Measurements from ENCODE around the gene ACP4.
"Not testable (repeated sequence)": the region's sequence is repeated elsewhere in the genome, so short reads cannot be mapped to it uniquely, and the experiment has no call there.

The ACP4 gene

GRCh38 chr19:50790396-50790795, at the start of gene ACP4:
Gene ACP4 (plus strand): TSS chr19:50790415. CDS start chr19:50790415, 0 bp downstream.
- DNase-seq, result no peak
- in situ Hi-C loops (cut with MboI; ENCODE audit: low pct_unique_long_range_greater_than_20kb, low sequenced_read_pairs), result loop anchor here (25.0 kb wide), 1 partner anchor 428 kb away; the partner anchor contains the start of gene NAPSA

GRCh38 chr19:50741179-50741933, 48.9 kb upstream of the ACP4 start:
- no peak for DNase-seq
- in situ Hi-C loops (cut with MboI; ENCODE audit: low pct_unique_long_range_greater_than_20kb, low sequenced_read_pairs), result no loop called here

- no peak for DNase-seq
- in situ Hi-C loops (cut with MboI; ENCODE audit: low pct_unique_long_range_greater_than_20kb, low sequenced_read_pairs), result no loop called here
Observed at GRCh38 chr19:50743537-50743936, 46.7 kb upstream of the ACP4 start.

GRCh38 chr19:50745221-50745620, 45.0 kb upstream of the ACP4 start:
- no peak for DNase-seq
- in situ Hi-C loops (cut with MboI; ENCODE audit: low pct_unique_long_range_greater_than_20kb, low sequenced_read_pairs), result no loop called here

- DNase-seq; in situ Hi-C loops (cut with MboI; ENCODE audit: low pct_unique_long_range_greater_than_20kb, low sequenced_read_pairs): not testable (repeated sequence)
Observed at GRCh38 chr19:50747141-50747540, 43.1 kb upstream of the ACP4 start.

- in situ Hi-C loops (cut with MboI; ENCODE audit: low pct_unique_long_range_greater_than_20kb, low sequenced_read_pairs), result no loop called here
- no peak for DNase-seq
Observed at GRCh38 chr19:50749490-50749889, 40.7 kb upstream of the ACP4 start.

- DNase-seq, result no peak
- in situ Hi-C loops (cut with MboI; ENCODE audit: low pct_unique_long_range_greater_than_20kb, low sequenced_read_pairs), result no loop called here
Observed at GRCh38 chr19:50750010-50750409, 40.2 kb upstream of the ACP4 start.

- in situ Hi-C loops (cut with MboI; ENCODE audit: low pct_unique_long_range_greater_than_20kb, low sequenced_read_pairs), result no loop called here
- DNase-seq, result no peak
Observed at GRCh38 chr19:50753879-50754278, 36.3 kb upstream of the ACP4 start.

GRCh38 chr19:50756244-50756643, 34.0 kb upstream of the ACP4 start:
- DNase-seq; in situ Hi-C loops (cut with MboI; ENCODE audit: low pct_unique_long_range_greater_than_20kb, low sequenced_read_pairs): not testable (repeated sequence)

- DNase-seq; in situ Hi-C loops (cut with MboI; ENCODE audit: low pct_unique_long_range_greater_than_20kb, low sequenced_read_pairs): not testable (repeated sequence)
Observed at GRCh38 chr19:50757624-50758023, 32.6 kb upstream of the ACP4 start.

GRCh38 chr19:50759076-50759475, 31.1 kb upstream of the ACP4 start:
- DNase-seq; in situ Hi-C loops (cut with MboI; ENCODE audit: low pct_unique_long_range_greater_than_20kb, low sequenced_read_pairs): not testable (repeated sequence)

GRCh38 chr19:50759886-50760285, 30.3 kb upstream of the ACP4 start:
- peak; percentile 29 for DNase-seq
- in situ Hi-C loops (cut with MboI; ENCODE audit: low pct_unique_long_range_greater_than_20kb, low sequenced_read_pairs), result no loop called here

- in situ Hi-C loops (cut with MboI; ENCODE audit: low pct_unique_long_range_greater_than_20kb, low sequenced_read_pairs), result not testable (repeated sequence)
Observed at GRCh38 chr19:50761501-50761900, 28.7 kb upstream of the ACP4 start.

GRCh38 chr19:50763521-50763920, 26.7 kb upstream of the ACP4 start:
- in situ Hi-C loops (cut with MboI; ENCODE audit: low pct_unique_long_range_greater_than_20kb, low sequenced_read_pairs); DNase-seq: not testable (repeated sequence)

More at GRCh38 chr19:50761501-50761900, 28.7 kb upstream of the ACP4 start:
- DNase-seq, result not testable (repeated sequence)

GRCh38 chr19:50764409-50764808, 25.8 kb upstream of the ACP4 start:
- in situ Hi-C loops (cut with MboI; ENCODE audit: low pct_unique_long_range_greater_than_20kb, low sequenced_read_pairs), result no loop called here
- DNase-seq, result no peak

- DNase-seq; in situ Hi-C loops (cut with MboI; ENCODE audit: low pct_unique_long_range_greater_than_20kb, low sequenced_read_pairs): not testable (repeated sequence)
Observed at GRCh38 chr19:50766746-50767145, 23.5 kb upstream of the ACP4 start.

- in situ Hi-C loops (cut with MboI; ENCODE audit: low pct_unique_long_range_greater_than_20kb, low sequenced_read_pairs); DNase-seq: not testable (repeated sequence)
Observed at GRCh38 chr19:50767263-50767662, 23.0 kb upstream of the ACP4 start.

GRCh38 chr19:50768277-50768676, 21.9 kb upstream of the ACP4 start:
- no peak for DNase-seq
- in situ Hi-C loops (cut with MboI; ENCODE audit: low pct_unique_long_range_greater_than_20kb, low sequenced_read_pairs), result no loop called here

GRCh38 chr19:50770164-50770563, 20.1 kb upstream of the ACP4 start, which contains the start of gene GPR32:
Gene GPR32 (plus strand): TSS chr19:50770464. CDS start chr19:50770601, 137 bp downstream.
- in situ Hi-C loops (cut with MboI; ENCODE audit: low pct_unique_long_range_greater_than_20kb, low sequenced_read_pairs); DNase-seq: not testable (repeated sequence)

GRCh38 chr19:50770888-50771287, 19.3 kb upstream of the ACP4 start:
- no peak for DNase-seq
- in situ Hi-C loops (cut with MboI; ENCODE audit: low pct_unique_long_range_greater_than_20kb, low sequenced_read_pairs), result no loop called here

GRCh38 chr19:50772476-50772875, 17.7 kb upstream of the ACP4 start:
- in situ Hi-C loops (cut with MboI; ENCODE audit: low pct_unique_long_range_greater_than_20kb, low sequenced_read_pairs), result no loop called here
- no peak for DNase-seq

All from KBM-7 (cell line).